ENCODE data around the gene USP40.

USP40 gene

GRCh38 chr2:233553366-233553765 lies 13.2 kb downstream of the USP40 start:
- no peak for DNase-seq (ENCODE audit: low spot score)

- no peak for DNase-seq (ENCODE audit: low spot score)
These were observed 15.1 kb downstream of the USP40 start for GRCh38 chr2:233551491-233551890.

GRCh38 chr2:233546774-233547173 lies 19.8 kb downstream of the USP40 start:
- DNase-seq (ENCODE audit: low spot score), result no peak

- DNase-seq (ENCODE audit: low spot score), result no peak
These were observed 20.5 kb downstream of the USP40 start for GRCh38 chr2:233546101-233546500.

- no peak for DNase-seq (ENCODE audit: low spot score)
These were observed 22.4 kb downstream of the USP40 start for GRCh38 chr2:233544200-233544610.

GRCh38 chr2:233542507-233542906 lies 24.1 kb downstream of the USP40 start:
- DNase-seq (ENCODE audit: low spot score), result no peak

- DNase-seq (ENCODE audit: low spot score), result no peak
These were observed 27.8 kb downstream of the USP40 start for GRCh38 chr2:233538741-233539140.

- no peak for DNase-seq (ENCODE audit: low spot score)
These were observed 31.3 kb downstream of the USP40 start for GRCh38 chr2:233535271-233535670.

- no peak for DNase-seq (ENCODE audit: low spot score)
These were observed 33.6 kb downstream of the USP40 start for GRCh38 chr2:233532971-233533370.

- no peak for DNase-seq (ENCODE audit: low spot score)
These were observed 34.6 kb downstream of the USP40 start for GRCh38 chr2:233531955-233532354.

GRCh38 chr2:233530381-233530780 lies 36.2 kb downstream of the USP40 start:
- DNase-seq (ENCODE audit: low spot score), result no peak

GRCh38 chr2:233528182-233528581 lies 38.4 kb downstream of the USP40 start:
- DNase-seq (ENCODE audit: low spot score), result no peak

- no peak for DNase-seq (ENCODE audit: low spot score)
These were observed 40.8 kb downstream of the USP40 start for GRCh38 chr2:233525791-233526190.

GRCh38 chr2:233519787-233520611 lies 46.6 kb downstream of the USP40 start:
- DNase-seq (ENCODE audit: low spot score), result no peak

- DNase-seq (ENCODE audit: low spot score), result no peak
These were observed 52.5 kb downstream of the USP40 start for GRCh38 chr2:233513953-233514655.

- no peak for DNase-seq (ENCODE audit: low spot score)
These were observed 62.5 kb downstream of the USP40 start for GRCh38 chr2:233503947-233504637.

GRCh38 chr2:233503481-233503880 lies 63.1 kb downstream of the USP40 start:
- no peak for DNase-seq (ENCODE audit: low spot score)

- DNase-seq (ENCODE audit: low spot score), result no peak
These were observed 65.1 kb downstream of the USP40 start for GRCh38 chr2:233501198-233502076.

- no peak for DNase-seq (ENCODE audit: low spot score)
These were observed 66.7 kb downstream of the USP40 start for GRCh38 chr2:233499928-233500327.

GRCh38 chr2:233498126-233498525 lies 68.5 kb downstream of the USP40 start:
- DNase-seq (ENCODE audit: low spot score), result no peak

- no peak for DNase-seq (ENCODE audit: low spot score)
These were observed 68.9 kb downstream of the USP40 start for GRCh38 chr2:233497692-233498091.
